Urinary bladder (tissue), 4 donors: ENCODE results near the gene TMC1. TPM values are rescaled to one million over a fixed set of nuclear protein-coding genes. Genes with fewer than 3 reads are reported as not detected.
A peak's percentile ranks its signal among the peaks of the same experiment; 100 is the strongest.

Experiments used
- DNase-seq: peaks from one replicate; pipeline ENCODE4 v3.0.0-alpha.2; 2015; ENCODE audit errors: extremely low spot score
- H3K27ac ChIP-seq: one replicate; pipeline ENCODE4 v1.5.1; 2013; ENCODE audit warnings: low read depth, mild to moderate bottlenecking, moderate library complexity
- H3K36me3 ChIP-seq: one replicate; pipeline ENCODE4 v1.6.1; 2013; ENCODE audit warnings: mild to moderate bottlenecking, moderate library complexity; ENCODE audit not compliant: insufficient read depth
- H3K4me1 ChIP-seq: one replicate; pipeline ENCODE4 v1.6.1; 2013; ENCODE audit warnings: mild to moderate bottlenecking, moderate library complexity; ENCODE audit not compliant: insufficient read depth
- H3K4me3 ChIP-seq: one replicate; pipeline ENCODE4 v1.5.1; 2013; ENCODE audit warnings: low read depth, low read length
- WGBS: extraction: QIAGEN DNeasy Blood & Tissue Kit; methylation state at CpG from one replicate; pipeline ENCODE4 v1.1.7; 2013; 5-methylcytosine and 5-hydroxymethylcytosine counted together
- polyA plus RNA-seq: library from polyadenylated mRNA; stranded (reverse); fragments of 200-250 nt; gene quantifications from one replicate; pipeline ENCODE4 v1.2.3, GENCODE V29; 2013
- total RNA-seq: library from RNA; depleted of rRNA; stranded (reverse); fragments of >200 nt; gene quantifications from one replicate; pipeline ENCODE4 v1.2.3, GENCODE V29; 2014
- donor health status: healthy with polysubstance abuse.
- donor health status: healthy.

TMC1 gene
- total and polyA plus RNA-seq, 2 donors, result 0.66 to 1.9 TPM

DNA sequence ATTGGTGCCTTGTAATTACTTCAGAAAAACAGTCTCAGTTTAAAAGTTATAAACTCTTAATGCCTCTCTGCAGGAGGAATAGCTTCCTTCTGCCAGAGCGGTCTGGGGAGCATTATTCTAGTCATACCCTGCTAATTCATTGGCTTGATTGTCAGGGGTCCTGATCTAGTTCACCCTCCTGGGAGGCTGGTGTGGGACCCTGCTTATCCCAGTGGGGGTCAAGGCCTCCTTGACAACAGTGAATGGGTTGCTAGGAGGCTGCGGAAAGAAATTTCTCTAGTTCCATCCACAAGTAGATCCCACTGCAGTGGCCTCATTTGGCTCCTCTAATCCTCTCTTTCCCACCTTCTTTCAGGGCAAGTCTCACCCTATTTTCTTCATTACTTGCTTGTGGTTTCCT, 105.7 kb downstream of the TMC1 start:
- 92% methylated on average over 2 of the region's 2 CpGs for WGBS
- Histone ChIP-seq H3K36me3 (peaks cover 3% of the 10 kb centered on the region), H3K4me3 (no peak overlapping the region), H3K27ac (no peak overlapping the region), H3K4me1 (no peaks in the 10 kb centered on the region)
- no peak for DNase-seq

DNA sequence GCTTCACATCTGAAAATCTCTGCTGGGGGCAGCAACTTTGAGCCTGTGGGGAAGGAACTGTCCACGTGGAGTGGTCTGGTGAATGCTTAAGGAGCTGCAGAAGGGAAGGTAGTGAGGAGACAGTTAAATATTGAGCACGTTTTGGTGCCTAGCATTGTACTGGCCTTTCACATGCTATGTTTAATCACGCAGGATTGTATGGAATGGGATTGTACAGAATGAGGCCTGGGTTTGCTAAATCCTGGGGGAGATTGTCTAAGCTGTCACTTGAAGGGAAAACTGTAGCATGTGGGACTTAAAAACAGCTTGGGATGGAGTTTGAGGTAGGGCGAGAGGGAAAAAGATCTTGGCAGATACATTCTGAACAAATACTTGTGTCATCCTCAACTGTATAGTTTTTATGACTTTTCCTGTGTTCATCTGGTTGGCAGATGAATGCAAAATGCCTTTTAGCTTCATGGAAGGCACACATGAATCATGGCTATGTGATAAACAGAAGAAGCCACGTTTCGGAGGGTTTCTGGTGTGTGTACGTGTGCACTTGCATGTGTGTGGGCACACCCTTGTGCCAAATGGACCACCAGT, 106.6 kb downstream of the TMC1 start:
- Histone ChIP-seq H3K27ac (no peak overlapping the region), H3K4me1 (no peaks in the 10 kb centered on the region), H3K36me3 (peaks cover 3% of the 10 kb centered on the region), H3K4me3 (no peak overlapping the region)
- no peak for DNase-seq
- 50% methylated on average over 7 of the region's 7 CpGs for WGBS

DNA sequence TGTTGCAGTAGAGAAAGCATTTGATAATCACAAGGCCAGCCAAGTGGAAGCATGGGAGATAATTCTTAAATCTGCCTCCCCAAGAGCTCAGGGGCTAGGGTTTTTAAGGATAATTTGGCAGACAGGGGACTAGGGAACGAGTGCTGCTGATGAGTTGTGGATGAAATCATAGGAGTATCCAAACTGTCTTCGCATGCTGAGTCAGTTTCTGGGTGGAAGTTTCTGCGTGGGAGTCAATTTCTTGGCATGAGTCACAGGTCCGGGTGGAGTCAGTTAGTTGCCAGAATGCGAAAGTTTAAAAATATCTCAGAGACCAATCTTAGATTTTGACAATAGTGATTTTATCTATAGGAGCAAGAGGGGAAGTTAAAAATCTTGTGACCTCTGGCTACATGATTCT, 112.6 kb downstream of the TMC1 start:
- 40% methylated on average over 5 of the region's 5 CpGs for WGBS
- DNase-seq, result no peak
- H3K27ac ChIP-seq, result no peak overlapping the region
- no peak overlapping the region for H3K4me3 ChIP-seq
- peaks cover 1% of the 10 kb centered on the region for H3K4me1 ChIP-seq
- peaks cover 3% of the 10 kb centered on the region for H3K36me3 ChIP-seq

DNA sequence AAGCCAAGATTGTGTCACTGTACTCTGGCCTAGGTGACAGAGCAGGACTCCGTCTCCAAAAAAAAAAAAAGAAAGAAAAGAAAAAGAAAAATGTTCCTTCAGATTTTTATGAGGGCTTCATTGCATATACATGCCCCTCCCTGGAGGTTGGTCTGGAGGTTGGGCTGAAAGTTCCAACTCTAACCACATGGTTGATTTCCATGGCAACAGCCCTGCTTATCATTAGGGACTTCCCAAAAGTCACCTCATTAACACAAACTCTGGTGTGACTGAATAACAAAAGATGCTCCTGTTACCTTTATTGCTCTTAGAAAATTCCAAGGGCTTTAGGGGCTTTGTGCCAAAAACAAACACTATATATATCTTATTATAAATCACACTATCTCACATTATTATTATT, 113.8 kb downstream of the TMC1 start:
- Histone ChIP-seq H3K36me3 (peaks cover 3% of the 10 kb centered on the region), H3K4me1 (peaks cover 1% of the 10 kb centered on the region), H3K4me3 (no peak overlapping the region), H3K27ac (no peak overlapping the region)
- WGBS, result 69% methylated on average over 1 of the region's 1 CpG
- DNase-seq, result no peak

DNA sequence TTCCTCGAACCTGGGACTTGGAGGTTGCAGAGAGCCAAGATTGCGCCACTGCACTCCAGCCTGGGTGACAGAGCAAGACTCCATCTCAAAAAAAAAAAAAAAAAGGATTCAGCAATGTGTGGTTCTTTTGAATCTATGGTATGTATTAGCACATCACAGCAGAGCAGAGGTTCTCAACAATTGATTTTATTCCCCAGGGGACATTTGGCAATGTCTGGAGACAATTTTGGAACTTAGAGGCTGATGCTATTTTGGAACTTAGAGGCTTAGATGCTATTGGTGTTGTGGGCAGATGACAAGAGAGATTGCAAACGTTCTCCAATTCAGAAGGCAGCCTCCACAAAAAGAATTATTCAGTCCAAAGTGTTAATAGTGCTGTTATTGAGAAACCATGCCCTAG, 115.2 kb downstream of the TMC1 start:
- no peak for DNase-seq
- Histone ChIP-seq H3K27ac (no peak overlapping the region), H3K36me3 (peaks cover 3% of the 10 kb centered on the region), H3K4me3 (no peak overlapping the region), H3K4me1 (peaks cover 1% of the 10 kb centered on the region)
- WGBS, result 76% methylated on average over 3 of the region's 3 CpGs

DNA sequence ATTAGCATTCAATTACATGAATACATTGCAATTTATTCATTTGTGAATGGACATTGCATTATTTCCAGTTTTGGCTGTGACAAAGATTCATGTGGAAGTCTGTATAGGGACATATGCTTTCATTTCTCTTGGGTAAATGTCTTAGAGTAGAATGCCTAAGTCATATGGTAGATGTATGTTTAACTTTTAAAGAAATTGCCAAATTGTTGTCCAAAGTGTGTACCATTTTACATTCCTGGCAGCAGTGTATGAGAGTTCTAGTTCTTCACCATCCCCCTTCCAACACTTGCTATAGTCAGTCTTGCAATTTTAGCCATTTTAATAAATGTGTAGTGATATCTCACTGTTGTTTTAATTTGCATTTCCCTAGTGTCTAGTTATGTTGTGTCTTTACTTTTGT, 122.2 kb downstream of the TMC1 start:
- no peak for DNase-seq
- Histone ChIP-seq H3K4me1 (no peaks in the 10 kb centered on the region), H3K36me3 (no peaks in the 10 kb centered on the region), H3K27ac (no peak overlapping the region), H3K4me3 (no peak overlapping the region)

DNA sequence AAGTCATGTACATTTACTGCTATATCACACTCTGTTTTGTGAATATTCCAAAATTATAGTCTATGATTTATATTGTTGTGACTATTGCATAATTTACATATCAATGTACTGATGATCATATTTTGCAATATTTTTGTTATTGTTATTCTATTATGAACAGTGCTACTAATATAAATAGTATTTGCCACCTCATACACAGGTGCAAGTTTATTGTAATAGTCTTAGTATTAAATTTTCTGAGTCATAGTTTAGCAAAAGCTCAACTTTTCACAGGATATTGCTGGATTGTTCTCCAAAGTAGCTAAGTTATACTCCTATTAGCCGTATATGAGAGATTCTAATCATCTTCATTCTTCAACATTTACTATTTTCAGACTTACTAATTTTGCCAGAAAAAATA, 124.7 kb downstream of the TMC1 start:
- 82% methylated on average over 1 of the region's 1 CpG for WGBS
- Histone ChIP-seq H3K36me3 (no peaks in the 10 kb centered on the region), H3K4me1 (no peaks in the 10 kb centered on the region), H3K4me3 (no peak overlapping the region), H3K27ac (no peak overlapping the region)
- DNase-seq, result no peak

DNA sequence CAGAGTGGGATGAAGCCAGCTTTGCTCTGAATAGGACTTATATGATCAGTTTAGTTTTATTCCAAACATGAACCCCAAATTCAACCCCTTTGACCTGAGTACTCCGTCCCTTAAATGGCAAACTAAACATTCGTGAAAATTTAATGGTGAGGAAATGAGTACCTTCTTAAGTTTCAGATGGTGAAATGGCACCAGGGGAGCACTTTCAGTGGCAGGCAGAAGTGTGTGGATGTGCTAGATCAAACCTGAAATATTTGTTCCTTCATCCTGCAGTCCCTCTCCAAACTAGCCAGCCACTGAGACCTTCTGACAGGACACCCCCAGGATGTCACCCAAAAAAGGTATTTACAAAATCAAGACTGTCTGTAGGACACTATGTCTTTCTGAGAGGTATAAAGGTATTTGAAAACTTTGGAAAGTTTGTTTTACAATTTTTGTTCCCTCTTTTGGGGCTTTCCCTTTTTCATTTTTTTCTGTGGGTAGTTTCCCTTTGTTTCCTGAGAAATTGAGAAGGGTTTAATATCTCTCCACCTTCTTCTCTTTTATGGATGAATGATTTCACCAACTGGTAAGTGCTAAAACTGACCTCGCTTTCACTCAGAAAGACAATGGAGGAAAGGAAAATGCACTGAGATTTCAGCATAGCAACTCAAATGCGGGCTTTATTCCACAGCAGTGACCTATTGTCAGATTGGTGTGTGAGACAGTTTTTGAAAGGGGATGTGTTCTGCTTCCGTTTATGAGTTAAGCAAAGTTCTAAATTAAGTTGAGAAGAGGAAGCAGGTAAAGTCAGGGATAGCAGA, 127.1 kb downstream of the TMC1 start:
- no peak overlapping the region for H3K4me3 ChIP-seq
- H3K36me3 ChIP-seq, result no peaks in the 10 kb centered on the region
- 58% methylated on average over 5 of the region's 5 CpGs for WGBS
- H3K4me1 ChIP-seq, result no peaks in the 10 kb centered on the region
- no peak for DNase-seq
- no peak overlapping the region for H3K27ac ChIP-seq

DNA sequence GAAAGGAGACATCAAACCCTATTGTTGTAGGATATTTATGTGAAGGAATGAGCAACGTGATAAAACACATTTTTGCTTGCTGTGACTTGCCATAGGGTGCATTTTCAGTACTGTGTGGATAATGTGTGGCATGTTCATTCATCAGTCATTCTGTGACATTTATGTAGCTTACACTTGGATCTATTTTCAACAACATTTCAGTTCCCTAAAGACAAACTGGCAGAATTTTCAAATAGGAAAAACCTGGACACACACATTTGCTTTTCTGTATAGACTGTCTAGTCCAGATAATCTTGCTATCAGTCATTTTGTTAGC, 127.7 kb downstream of the TMC1 start:
- no peaks in the 10 kb centered on the region for H3K4me1 ChIP-seq
- no peak overlapping the region for H3K27ac ChIP-seq
- no peak overlapping the region for H3K4me3 ChIP-seq
- 19% methylated on average over 1 of the region's 1 CpG for WGBS
- H3K36me3 ChIP-seq, result no peaks in the 10 kb centered on the region
- peak; percentile 80 for DNase-seq

DNA sequence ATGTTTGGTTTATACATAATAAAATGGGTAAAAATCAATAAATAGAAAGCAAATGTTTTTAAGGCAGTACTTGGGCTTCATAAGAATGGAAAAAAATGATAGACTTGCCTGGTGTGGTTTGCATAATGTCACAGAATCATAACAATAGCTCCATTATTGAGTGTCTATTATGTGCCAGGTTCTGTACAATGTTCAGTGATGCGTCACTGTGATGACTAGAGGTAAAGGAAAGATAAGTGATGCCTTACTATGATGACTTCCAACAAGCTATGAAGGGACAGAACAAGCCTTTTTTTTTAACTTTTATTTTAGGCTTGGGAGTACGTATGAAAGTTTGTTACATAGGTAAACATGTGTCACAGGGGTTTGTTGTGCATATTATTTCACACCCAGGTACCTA, 128.8 kb downstream of the TMC1 start:
- Histone ChIP-seq H3K4me1 (no peaks in the 10 kb centered on the region), H3K27ac (no peak overlapping the region), H3K4me3 (no peak overlapping the region), H3K36me3 (no peaks in the 10 kb centered on the region)
- no peak for DNase-seq
- 71% methylated on average over 2 of the region's 2 CpGs for WGBS

DNA sequence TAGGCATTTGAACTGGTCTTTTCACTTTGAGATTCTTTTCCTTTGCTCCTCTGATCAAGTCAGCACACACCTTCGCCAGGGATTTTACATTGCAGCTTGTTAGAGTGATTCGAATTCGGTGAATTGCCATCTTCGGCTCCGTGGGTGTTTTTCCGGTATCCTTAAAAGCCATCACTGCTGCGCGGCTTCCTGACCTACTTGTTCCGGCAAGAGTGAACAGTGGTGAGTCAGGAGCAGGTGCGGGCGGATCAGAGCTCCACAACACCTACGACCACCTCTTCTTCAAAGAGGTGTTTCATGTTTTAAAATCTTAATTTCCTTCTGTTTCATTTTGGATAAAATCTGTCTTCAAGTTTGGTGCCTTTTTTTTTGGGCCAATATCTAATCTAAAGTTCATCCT, 134.6 kb downstream of the TMC1 start:
- Histone ChIP-seq H3K4me1 (no peaks in the 10 kb centered on the region), H3K36me3 (no peaks in the 10 kb centered on the region), H3K4me3 (no peak overlapping the region), H3K27ac (no peak overlapping the region)
- WGBS, result 97% methylated on average over 12 of the region's 12 CpGs
- DNase-seq, result no peak

DNA sequence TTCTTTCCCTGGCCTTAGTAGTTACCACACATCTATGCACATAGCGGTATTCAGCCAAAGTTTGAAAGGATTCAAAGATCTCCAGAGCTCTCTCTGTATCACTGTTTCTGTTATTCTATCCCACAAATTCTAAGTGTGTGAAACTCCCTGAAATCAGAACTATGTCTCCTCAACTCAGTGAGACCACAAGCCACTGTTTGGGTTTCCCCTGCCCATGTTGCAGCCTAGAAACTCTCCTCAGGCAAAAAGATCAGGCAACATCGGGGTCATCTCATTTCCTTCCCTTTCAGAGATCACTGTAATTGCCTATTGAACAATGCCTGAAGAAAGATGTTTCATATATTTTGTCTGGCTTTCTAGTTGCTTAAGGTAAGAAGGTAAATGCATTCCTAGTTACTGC, 135.6 kb downstream of the TMC1 start:
- no peak overlapping the region for H3K27ac ChIP-seq
- H3K4me3 ChIP-seq, result no peak overlapping the region
- no peaks in the 10 kb centered on the region for H3K36me3 ChIP-seq
- WGBS, result 91% methylated on average over 2 of the region's 2 CpGs
- H3K4me1 ChIP-seq, result no peaks in the 10 kb centered on the region
- no peak for DNase-seq

DNA sequence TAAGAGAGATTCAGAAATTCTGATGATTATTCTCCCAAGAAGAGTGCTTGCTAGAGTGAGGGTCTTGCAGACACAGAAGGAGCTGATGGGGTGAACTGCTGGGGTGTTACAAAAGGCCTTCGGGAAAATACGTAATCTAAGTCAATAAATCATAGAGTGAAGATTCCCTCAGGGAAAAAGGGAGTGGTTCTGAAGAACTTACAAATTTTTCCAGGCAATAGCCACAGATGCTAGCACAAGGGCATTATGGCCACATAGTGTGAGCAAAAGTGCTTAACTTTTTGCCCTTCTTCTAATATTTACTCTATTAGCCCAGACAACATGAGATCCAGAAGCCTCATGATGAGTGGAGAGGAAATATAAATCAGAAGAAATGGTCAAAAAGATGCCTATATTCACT, 137.3 kb downstream of the TMC1 start:
- DNase-seq, result no peak
- Histone ChIP-seq H3K36me3 (no peaks in the 10 kb centered on the region), H3K4me1 (no peaks in the 10 kb centered on the region), H3K27ac (no peak overlapping the region), H3K4me3 (no peak overlapping the region)
- 73% methylated on average over 2 of the region's 2 CpGs for WGBS

DNA sequence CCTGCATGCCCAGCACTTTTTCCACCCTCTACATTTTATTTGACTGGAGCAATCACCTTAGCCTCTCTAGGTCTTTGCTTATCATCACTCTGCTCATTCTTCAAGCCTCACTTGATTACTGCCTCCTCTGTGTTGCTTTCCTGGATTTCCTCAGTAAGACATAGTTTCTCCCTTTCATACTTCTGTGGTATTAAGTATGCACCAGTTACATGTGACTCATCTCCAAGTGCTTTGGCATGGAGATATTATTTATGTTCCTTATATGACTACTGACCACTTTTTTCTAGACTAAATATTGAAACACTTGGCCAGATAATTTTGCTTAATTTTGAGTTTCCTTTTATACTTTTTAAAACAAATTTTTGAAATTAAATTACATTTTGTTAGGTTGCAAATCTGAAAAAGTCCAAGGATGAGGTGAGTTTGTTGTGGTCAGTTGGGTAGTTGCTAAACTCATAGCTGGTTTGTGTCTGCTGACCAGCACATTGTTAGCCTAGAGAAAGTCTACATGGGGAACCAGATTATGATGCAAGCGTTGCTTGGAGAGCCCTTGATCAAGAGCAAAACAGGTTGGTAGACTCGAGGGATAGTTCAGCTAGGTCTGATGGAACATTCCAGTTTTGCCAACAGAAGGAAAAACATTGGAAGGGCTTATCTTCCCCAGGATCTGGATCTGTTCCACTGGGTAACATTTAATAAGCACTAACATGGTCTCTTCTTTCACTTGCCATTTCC, 140.2 kb downstream of the TMC1 start:
- Histone ChIP-seq H3K4me3 (no peak overlapping the region), H3K36me3 (no peaks in the 10 kb centered on the region), H3K27ac (no peak overlapping the region), H3K4me1 (no peaks in the 10 kb centered on the region)
- 78% methylated on average over 2 of the region's 2 CpGs for WGBS
- no peak for DNase-seq
